Spleen (tissue), 11 donors: Measurements from ENCODE around the gene URB1. TPM values are rescaled to one million over a fixed set of nuclear protein-coding genes. Genes with fewer than 3 reads are reported as not detected.
"Not testable (repeated sequence)": the region's sequence is repeated elsewhere in the genome, so short reads cannot be mapped to it uniquely, and the experiment has no call there.

ENCODE experiments used
- DNase-seq: peaks from one replicate; pipeline ENCODE4 v3.0.0-alpha.2; 2020
- H3K27ac ChIP-seq, 8 donors: fragments of 200-600 bp; sonication (generic) in 7 of 8; 1 replicate in 4 of 8; 2 replicates in 4 of 8; pipeline versions ENCODE4 v1.5.0 to v1.8.0; 2016 to 2021; ENCODE audit warnings: inconsistent platforms in 4 of 8, mild to moderate bottlenecking in 4 of 8, moderate library complexity in 1 of 8
- H3K27me3 ChIP-seq, 7 donors: fragments of 200-600 bp; sonication (generic) in 6 of 7; replicated peaks in 1 of 7; 1 replicate in 4 of 7; 2 replicates in 3 of 7; pipeline versions ENCODE4 v1.5.0 to v1.8.0; 2016 to 2021; ENCODE audit warnings: inconsistent platforms in 3 of 7, mild to moderate bottlenecking in 1 of 7
- H3K36me3 ChIP-seq, 6 donors: fragments of 200-600 bp; sonication (generic) in 5 of 6; 1 replicate in 4 of 6; 2 replicates in 2 of 6; pipeline versions ENCODE4 v1.5.0 to v1.8.0; 2016 to 2021; ENCODE audit warnings: inconsistent platforms in 2 of 6
- H3K4me1 ChIP-seq, 6 donors: fragments of 200-600 bp; sonication (generic) in 5 of 6; 1 replicate in 3 of 6; 2 replicates in 3 of 6; pipeline versions ENCODE4 v1.5.0 to v1.8.0; 2016 to 2021; ENCODE audit warnings: inconsistent platforms in 3 of 6
- H3K4me3 ChIP-seq, 8 donors: fragments of 200-600 bp; sonication (generic) in 7 of 8; 1 replicate in 4 of 8; 2 replicates in 4 of 8; pipeline versions ENCODE4 v1.5.0 to v1.8.0; 2016 to 2021; ENCODE audit warnings: inconsistent platforms in 4 of 8, mild to moderate bottlenecking in 4 of 8, moderate library complexity in 2 of 8
- H3K9me3 ChIP-seq, 8 donors: fragments of 200-600 bp; sonication (generic) in 7 of 8; 1 replicate in 4 of 8; 2 replicates in 4 of 8; pipeline versions ENCODE4 v1.5.0 to v1.8.0; 2016 to 2021; ENCODE audit warnings: inconsistent platforms in 4 of 8
- CTCF ChIP-seq, 11 experiments: fragments of 200-600 bp in 7 of 11; fragments of 450-650 bp in 4 of 11; sonication (generic) in 4 of 11; IDR thresholded peaks in 8 of 11; conservative IDR thresholded peaks in 3 of 11; 1 replicate in 7 of 11; 2 replicates in 4 of 11; pipeline versions ENCODE4 v1.4.0 to v1.8.0; 2016 to 2021; ENCODE audit warnings: antibody characterized with exemption in 11 of 11, inconsistent platforms in 4 of 11, mild to moderate bottlenecking in 1 of 11
- POLR2A ChIP-seq, 3 donors: fragments of 450-650 bp; IDR thresholded peaks; one replicate each; pipeline ENCODE4 v1.5.1; 2017; ENCODE audit warnings: antibody characterized with exemption in 3 of 3, mild to moderate bottlenecking in 1 of 3
- POLR2AphosphoS5 ChIP-seq, 3 donors: sonication (generic); formaldehyde crosslinking; IDR thresholded peaks; one replicate each; pipeline ENCODE4 v1.5.1; 2017; ENCODE audit warnings: antibody characterized with exemption in 3 of 3
- WGBS, 5 donors: extraction: QIAGEN DNeasy Blood & Tissue Kit in 3 of 5; methylation state at CpG; one replicate each; pipeline versions ENCODE4 v1.1.5 to v1.1.7; 2013 to 2018; 5-methylcytosine and 5-hydroxymethylcytosine counted together
- intact Hi-C: fragments of 100-400 bp; cut with DNase I; formaldehyde crosslinking; loops from one replicate; pipeline ENCODE4 v1.15.0; 2023; ENCODE audit warnings: low total_unique reads
- polyA plus RNA-seq, 3 donors: library from polyadenylated mRNA; stranded (reverse); fragments of 200-250 nt; gene quantifications; one replicate each; pipeline ENCODE4 v1.2.1, GENCODE V29; 2013
- total RNA-seq, 7 donors: library from RNA; depleted of rRNA in 3 of 7; stranded (reverse); fragments of >200 nt in 3 of 7; fragmentation: NEBNext Ultra II Directional in 4 of 7; extraction: Animal tissue kit (Norgen Biotek cat#: 25700) in 4 of 7; gene quantifications; one replicate each; pipeline versions ENCODE4 v1.1.0 to v1.2.1, GENCODE V29; 2016 to 2021
- donor health status: healthy with polysubstance abuse.
- donor health status: DM: no; HTN: no; CAD: no; lungs with moderate emphysema.
- donor health status: DM: no; HTN: no; CAD: no.
- donor health status: Bipolar disorder and iron deficiency.
- donor health status: healthy.
- donor health status: DM: no; HTN: no; CAD: no.
- donor health status: DM: yes; HTN: yes; CAD: no.

Gene URB1
- total and polyA plus RNA-seq, 10 donors, result 2.0 to 20.8 (median 12.0) TPM

- Histone ChIP-seq H3K27ac (peak overlapping the region in 7 of 8 donors; percentile 79 to 93 (median 89)), H3K36me3 (peaks cover 0 to 3% (median 0%) of the 10 kb centered on the region in 6 donors), H3K27me3 (peaks cover 0 to 20% (median 0%) of the 10 kb centered on the region in 7 donors), H3K9me3 (no peaks in the 10 kb centered on the region), H3K4me1 (peaks cover 13 to 43% (median 27%) of the 10 kb centered on the region in 6 donors), H3K4me3 (peak overlapping the region; percentile 91 to 100 (median 100))
- intact Hi-C loops, result no loop called here
- TF ChIP-seq CTCF (IDR thresholded peaks at IDR 0.05 in 8 of 11, conservative IDR thresholded peaks at IDR 0.05 in 3 of 11) (no peak), POLR2A (IDR thresholded peaks at IDR 0.05) (no peak), POLR2AphosphoS5 (IDR thresholded peaks at IDR 0.05) (no peak)
- 44 to 54% (median 50%) methylated on average over 9 of the region's 9 CpGs for WGBS, 5 donors
- DNase-seq, result no peak
Measured at GRCh38 chr21:32393677-32394001, 827 bp upstream of the URB1 start.

- Histone ChIP-seq H3K27ac (peak overlapping the region in 5 of 8 donors; percentile 88 to 93 (median 91)), H3K9me3 (no peaks in the 10 kb centered on the region), H3K4me1 (peaks cover 13 to 54% (median 27%) of the 10 kb centered on the region in 6 donors), H3K27me3 (peaks cover 0 to 8% (median 0%) of the 10 kb centered on the region in 7 donors), H3K36me3 (peaks cover 0 to 15% (median 0%) of the 10 kb centered on the region in 6 donors), H3K4me3 (peak overlapping the region; percentile 91 to 100 (median 100))
- 0 to 2% (median 0%) methylated on average over 20 to 32 of the region's 32 CpGs for WGBS, 5 donors
- DNase-seq, result no peak
- TF ChIP-seq POLR2AphosphoS5 (IDR thresholded peaks at IDR 0.05) (no peak), CTCF (IDR thresholded peaks at IDR 0.05 in 8 of 11, conservative IDR thresholded peaks at IDR 0.05 in 3 of 11) (no peak), POLR2A (IDR thresholded peaks at IDR 0.05) (no peak)
- intact Hi-C loops, result no loop called here
Measured at GRCh38 chr21:32392299-32392879, 423 bp downstream of the URB1 start.

GRCh38 chr21:32391755-32392154 lies 1.1 kb downstream of the URB1 start:
- TF ChIP-seq POLR2A (IDR thresholded peaks at IDR 0.05) (no peak), POLR2AphosphoS5 (IDR thresholded peaks at IDR 0.05) (no peak), CTCF (IDR thresholded peaks at IDR 0.05 in 8 of 11, conservative IDR thresholded peaks at IDR 0.05 in 3 of 11) (no peak)
- H3K36me3 ChIP-seq, result peaks cover 0 to 15% (median 0%) of the 10 kb centered on the region in 6 donors
- H3K4me1 ChIP-seq, result peaks cover 13 to 59% (median 30%) of the 10 kb centered on the region in 6 donors
- intact Hi-C loops, result no loop called here
- DNase-seq, result no peak
- H3K27ac ChIP-seq, result no peak overlapping the region
- no peaks in the 10 kb centered on the region for H3K9me3 ChIP-seq
- peaks cover 0 to 3% (median 0%) of the 10 kb centered on the region in 7 donors for H3K27me3 ChIP-seq
- H3K4me3 ChIP-seq, result peak overlapping the region in 7 of 8 donors; percentile 91 to 100 (median 99)
- 61 to 77% (median 72%) methylated on average over 4 of the region's 4 CpGs for WGBS, 5 donors

DNA sequence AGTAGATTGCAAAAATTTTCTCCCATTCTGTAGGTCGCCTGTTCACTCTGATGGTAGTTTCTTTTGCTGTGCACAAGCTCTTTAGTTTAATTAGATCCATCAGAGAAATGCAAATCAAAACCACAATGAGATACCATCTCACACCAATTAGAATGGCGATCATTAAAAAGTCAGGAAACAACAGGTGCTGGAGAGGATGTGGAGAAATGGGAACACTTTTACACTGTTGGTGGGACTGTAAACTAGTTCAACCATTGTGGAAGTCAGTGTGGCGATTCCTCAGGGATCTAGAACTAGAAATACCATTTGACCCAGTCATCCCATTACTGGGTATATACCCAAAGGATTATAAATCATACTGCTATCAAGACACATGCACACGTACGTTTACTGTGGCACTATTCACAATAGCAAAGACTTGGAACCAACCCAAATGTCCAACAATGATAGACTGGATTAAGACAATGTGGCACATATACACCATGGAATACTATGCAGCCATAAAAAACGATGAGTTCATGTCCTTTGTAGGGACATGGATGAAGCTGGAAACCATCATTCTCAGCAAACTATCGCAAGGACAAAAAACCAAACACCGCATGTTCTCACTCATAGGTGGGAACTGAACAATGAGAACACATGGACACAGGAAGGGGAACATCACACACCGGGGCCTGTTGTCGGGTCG lies 2.1 kb downstream of the URB1 start:
- Histone ChIP-seq H3K36me3 (peaks cover 0 to 15% (median 0%) of the 10 kb centered on the region in 6 donors), H3K4me1 (peaks cover 17 to 68% (median 32%) of the 10 kb centered on the region in 6 donors)
- H3K9me3 ChIP-seq, H3K27me3 ChIP-seq, H3K4me3 ChIP-seq, H3K27ac ChIP-seq, DNase-seq, intact Hi-C loops: not testable (repeated sequence)
- 90 to 99% (median 91%) methylated on average over 8 to 11 of the region's 11 CpGs for WGBS, 5 donors
